ENCODE measurements around the gene CACNA1G. TPM values are rescaled to one million over a fixed set of nuclear protein-coding genes. Genes with fewer than 3 reads are reported as not detected.

Gene CACNA1G
- total and polyA plus RNA-seq, 2 donors (not counting 3 experiments of a cell fraction or from before 2014, with no cell fraction given) = not detected

GRCh38 chr17:50533720-50534148 is 26.8 kb upstream of the CACNA1G start:
- no peaks in the 10 kb centered on the region for H3K4me1 ChIP-seq (ENCODE audit: control insufficient read depth, extremely low read depth, insufficient read depth, low read length)
- no peak overlapping the region for H3K4me2 ChIP-seq (ENCODE audit: insufficient read depth, low read length)
- no peaks in the 10 kb centered on the region for H3K36me3 ChIP-seq (ENCODE audit: control insufficient read depth in 2 of 2, extremely low read depth in 1 of 2, insufficient read depth in 2 of 2, low read length in 2 of 2)
- no peak overlapping the region for H3K4me3 ChIP-seq (replicated peaks in 1 of 3; ENCODE audit: insufficient read depth in 1 of 3, low read depth in 1 of 3, low read length in 3 of 3)
- no peak overlapping the region for H2AFZ ChIP-seq (ENCODE audit: low read depth, low read length)
- intact Hi-C loops (cut with micrococcal nuclease) = no loop called here
- H3K79me2 ChIP-seq (ENCODE audit: control insufficient read depth, insufficient read depth, low read length) = no peaks in the 10 kb centered on the region
- H3K9ac ChIP-seq (replicated peaks; ENCODE audit: extremely low read depth, insufficient read depth, low read length) = no peak overlapping the region
- dilution Hi-C loops (cut with MboI; ENCODE audit: extremely low pct_ligation_motif_present, low sequenced_read_pairs) = no loop called here
- H3K9me3 ChIP-seq (replicated peaks; ENCODE audit: control insufficient read depth, insufficient read depth, low read length) = no peaks in the 10 kb centered on the region
- H3K9me1 ChIP-seq (replicated peaks; ENCODE audit: control insufficient read depth, extremely low read depth, insufficient read depth, low read length) = no peaks in the 10 kb centered on the region
- FAIRE-seq (peak; percentile 31), DNase-seq (ENCODE audit: low read depth, low spot score) (peak; percentile 19)
- H4K20me1 ChIP-seq (replicated peaks; ENCODE audit: control insufficient read depth, extremely low read depth, insufficient read depth, low read length) = no peaks in the 10 kb centered on the region
- no TSS peak for BruUV-seq (replicated peaks)
- no peak overlapping the region for H3K27ac ChIP-seq (ENCODE audit: insufficient read depth, low read depth, low read length)
- POLR2A ChIA-PET = no interaction called here
- CTCF ChIA-PET = no interaction called here
- H3K27me3 ChIP-seq (ENCODE audit: control insufficient read depth in 2 of 2, insufficient read depth in 2 of 2, low read length in 2 of 2) = peaks cover 13 to 28% of the 10 kb centered on the region in 2 experiments
- no peak for TF ChIP-seq POLR2AphosphoS5 (IDR thresholded peaks at IDR 0.05; ENCODE audit: insufficient read depth, low read depth, low read length)
- TF ChIP-seq, protein P1, sequence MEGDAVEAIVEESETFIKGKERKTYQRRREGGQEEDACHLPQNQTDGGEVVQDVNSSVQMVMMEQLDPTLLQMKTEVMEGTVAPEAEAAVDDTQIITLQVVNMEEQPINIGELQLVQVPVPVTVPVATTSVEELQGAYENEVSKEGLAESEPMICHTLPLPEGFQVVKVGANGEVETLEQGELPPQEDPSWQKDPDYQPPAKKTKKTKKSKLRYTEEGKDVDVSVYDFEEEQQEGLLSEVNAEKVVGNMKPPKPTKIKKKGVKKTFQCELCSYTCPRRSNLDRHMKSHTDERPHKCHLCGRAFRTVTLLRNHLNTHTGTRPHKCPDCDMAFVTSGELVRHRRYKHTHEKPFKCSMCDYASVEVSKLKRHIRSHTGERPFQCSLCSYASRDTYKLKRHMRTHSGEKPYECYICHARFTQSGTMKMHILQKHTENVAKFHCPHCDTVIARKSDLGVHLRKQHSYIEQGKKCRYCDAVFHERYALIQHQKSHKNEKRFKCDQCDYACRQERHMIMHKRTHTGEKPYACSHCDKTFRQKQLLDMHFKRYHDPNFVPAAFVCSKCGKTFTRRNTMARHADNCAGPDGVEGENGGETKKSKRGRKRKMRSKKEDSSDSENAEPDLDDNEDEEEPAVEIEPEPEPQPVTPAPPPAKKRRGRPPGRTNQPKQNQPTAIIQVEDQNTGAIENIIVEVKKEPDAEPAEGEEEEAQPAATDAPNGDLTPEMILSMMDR (IDR thresholded peaks at IDR 0.05; ENCODE audit: extremely low read depth in 1 of 2, insufficient read depth in 1 of 2, low read depth in 1 of 2, low read length in 2 of 2) = no peak
- no peak for TF ChIP-seq EZH2 (IDR thresholded peaks at IDR 0.05; ENCODE audit: borderline replicate concordance, low read depth, low read length, severe bottlenecking)
- TF ChIP-seq MAX (IDR thresholded peaks at IDR 0.05; ENCODE audit: insufficient read depth, insufficient read length) = no peak
- no peak for TF ChIP-seq POLR2A (IDR thresholded peaks at IDR 0.05; ENCODE audit: low read depth, low read length)
- no peak for TF ChIP-seq FOS (IDR thresholded peaks at IDR 0.05; ENCODE audit: borderline replicate concordance, insufficient read depth, low read length)
- no peak for TF ChIP-seq GATA2 (IDR thresholded peaks at IDR 0.05; ENCODE audit: insufficient read depth, insufficient read length, low read depth, low read length)
- TF ChIP-seq MYC (IDR thresholded peaks at IDR 0.05; ENCODE audit: low read depth, low read length) = no peak

Data from endothelial cell of umbilical vein (primary cell).